HG03439 (cell line): Measurements from ENCODE around the gene FRY.
A peak's percentile ranks its signal among the peaks of the same experiment; 100 is the strongest.
"Not testable (repeated sequence)": the region's sequence is repeated elsewhere in the genome, so short reads cannot be mapped to it uniquely, and the experiment has no call there.

Experiments used
- ATAC-seq: cut with Tn5 transposase; IDR thresholded peaks from one replicate; pipeline ENCODE4 v1.9.1; 2021; ENCODE audit warnings: mild to moderate bottlenecking, moderate library complexity; ENCODE audit not compliant: unreplicated experiment

The FRY gene

GRCh38 chr13:32031025-32031814 lies at the start of gene FRY:
TSS of gene FRY (plus strand) at chr13:32031774. CDS start at chr13:32031796, 22 bp downstream.
- peak; percentile 89 for ATAC-seq

GRCh38 chr13:31982124-31982523 lies 49.5 kb upstream of the FRY start:
- no peak for ATAC-seq

DNA sequence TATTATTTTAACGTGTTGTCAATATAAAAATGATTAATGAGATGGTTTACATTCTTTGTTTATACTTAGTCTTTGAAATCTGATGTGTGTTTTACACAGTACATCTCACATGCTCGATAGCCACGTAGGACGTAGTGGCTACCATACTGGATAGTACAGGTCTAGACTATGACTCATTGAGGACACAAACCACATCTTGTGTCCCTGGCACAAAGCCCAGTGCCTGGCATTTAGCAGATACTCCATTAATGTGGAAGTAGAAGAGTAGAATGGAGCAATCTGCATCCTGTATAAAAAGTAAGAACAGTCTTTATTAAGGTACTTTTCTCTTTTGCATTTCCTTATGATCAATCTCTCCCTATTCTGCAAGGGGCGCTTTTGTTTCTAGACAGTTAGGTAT lies 49.0 kb upstream of the FRY start:
- ATAC-seq: no peak

DNA sequence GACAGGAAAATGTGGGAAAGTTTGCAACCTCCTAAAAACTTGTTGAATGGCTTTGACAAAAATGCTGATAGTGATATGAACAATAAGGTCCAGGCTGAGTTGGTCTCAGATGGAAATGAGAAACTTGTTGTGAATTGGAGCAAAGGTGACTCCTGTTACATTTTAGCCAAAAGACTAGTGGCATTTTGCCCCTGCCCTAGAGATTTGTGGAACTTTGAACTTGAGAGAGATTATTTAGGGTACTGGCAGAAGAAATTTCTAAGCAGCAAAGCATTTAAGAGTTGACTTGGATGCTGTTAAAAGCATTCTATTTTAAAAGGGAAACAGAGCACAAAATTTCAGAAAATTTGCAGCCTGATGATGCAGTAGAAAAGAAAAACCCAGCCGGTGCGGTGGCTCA lies 47.9 kb upstream of the FRY start:
- not testable (repeated sequence) for ATAC-seq

GRCh38 chr13:31984388-31984787 lies 47.2 kb upstream of the FRY start:
- not testable (repeated sequence) for ATAC-seq

GRCh38 chr13:31986676-31987470 lies 44.7 kb upstream of the FRY start:
- no peak for ATAC-seq

- no peak for ATAC-seq
Observed at GRCh38 chr13:31987535-31988170, 43.9 kb upstream of the FRY start.

- ATAC-seq: not testable (repeated sequence)
Observed at GRCh38 chr13:31994367-31994766, 37.2 kb upstream of the FRY start.

GRCh38 chr13:31996601-31997000 lies 35.0 kb upstream of the FRY start:
- no peak for ATAC-seq

DNA sequence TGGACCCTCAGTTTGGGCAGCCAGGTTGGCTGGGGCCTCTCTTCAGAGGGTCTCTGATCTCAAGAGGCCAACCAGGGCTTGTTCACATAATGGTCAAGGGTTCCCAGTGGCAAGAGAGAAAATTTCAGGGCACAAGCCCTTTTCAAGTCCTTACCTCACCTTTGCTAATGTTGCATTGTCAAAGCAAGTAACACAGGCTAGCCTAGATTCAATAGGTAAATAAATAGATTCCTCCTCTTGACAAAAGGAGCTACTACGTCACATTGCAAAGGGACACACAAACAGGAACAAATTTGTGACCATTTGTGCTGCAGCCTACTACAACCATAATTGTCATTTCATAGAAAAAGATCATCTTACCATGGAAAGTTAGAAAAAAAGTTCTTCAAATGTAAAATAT lies 33.9 kb upstream of the FRY start:
- ATAC-seq: no peak

DNA sequence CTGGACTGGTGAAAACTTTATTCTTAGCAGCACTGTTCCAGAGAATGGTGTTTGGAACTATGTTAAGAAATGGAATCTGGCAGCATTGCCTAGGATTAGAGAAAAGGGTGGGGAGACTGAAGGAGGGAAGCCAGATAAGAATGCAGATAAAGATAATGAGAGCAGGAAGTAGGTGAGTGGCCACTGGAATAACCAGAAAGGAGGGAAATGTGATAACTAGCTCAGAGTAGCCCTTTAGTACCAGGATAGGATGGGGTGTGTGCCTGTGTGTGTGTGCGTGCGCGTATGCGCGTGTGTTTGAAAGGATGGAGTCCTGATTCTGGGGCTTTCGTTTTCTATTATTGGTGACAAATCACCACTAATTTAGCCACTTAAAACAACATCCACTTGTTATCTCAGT lies 33.4 kb upstream of the FRY start:
- ATAC-seq: no peak

- not testable (repeated sequence) for ATAC-seq
Observed at GRCh38 chr13:32000754-32001153, 30.8 kb upstream of the FRY start.

DNA sequence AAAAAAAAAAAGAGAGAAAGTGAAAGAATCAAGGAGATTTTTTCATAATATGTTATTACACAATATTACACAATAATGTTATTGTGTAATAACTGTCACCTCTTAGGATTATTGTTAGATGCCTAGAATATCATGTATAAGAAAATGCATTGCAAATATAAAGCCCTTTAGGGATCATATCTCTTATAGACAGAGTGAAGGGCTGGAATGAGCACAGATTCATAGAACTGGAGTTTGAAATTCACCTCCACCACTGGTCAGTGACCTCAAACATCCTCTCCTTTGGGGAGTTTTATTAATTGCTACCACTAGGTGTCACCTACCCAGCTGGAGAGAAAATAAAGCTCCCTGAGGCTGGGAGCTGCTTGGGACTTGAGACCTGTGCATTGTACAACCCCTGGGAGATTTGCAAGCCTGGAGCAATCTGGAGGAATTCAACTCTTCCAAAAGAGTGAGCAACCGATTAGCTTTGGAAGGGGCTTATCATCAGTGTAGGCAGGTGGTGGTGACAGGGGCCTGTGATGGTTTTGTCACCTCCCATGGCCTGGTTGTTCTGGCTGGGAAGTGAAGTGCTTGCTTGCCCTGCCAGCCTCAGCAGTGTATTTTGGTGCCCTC lies 30.3 kb upstream of the FRY start:
- peak; percentile 79 for ATAC-seq

DNA sequence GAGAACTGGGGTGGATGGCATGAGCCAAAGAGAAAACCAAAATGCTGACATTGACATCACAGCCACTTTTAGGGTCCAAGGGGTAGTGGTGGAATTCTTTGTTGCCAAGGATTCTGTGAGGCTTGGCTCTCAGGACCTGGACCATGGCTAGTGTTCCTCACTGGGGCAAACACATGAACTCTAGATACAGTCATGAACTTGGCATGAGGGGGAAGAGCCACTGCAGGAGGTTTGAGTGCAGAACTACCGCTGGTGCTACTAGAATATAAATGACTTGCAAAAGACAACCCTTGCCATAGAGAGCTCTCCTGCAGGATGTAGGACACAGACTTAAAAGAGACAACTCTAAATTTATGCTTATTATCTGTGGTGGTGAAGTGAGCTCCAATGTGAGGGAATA lies 29.8 kb upstream of the FRY start:
- ATAC-seq: no peak

- no peak for ATAC-seq
Observed at GRCh38 chr13:32002873-32003272, 28.7 kb upstream of the FRY start.

DNA sequence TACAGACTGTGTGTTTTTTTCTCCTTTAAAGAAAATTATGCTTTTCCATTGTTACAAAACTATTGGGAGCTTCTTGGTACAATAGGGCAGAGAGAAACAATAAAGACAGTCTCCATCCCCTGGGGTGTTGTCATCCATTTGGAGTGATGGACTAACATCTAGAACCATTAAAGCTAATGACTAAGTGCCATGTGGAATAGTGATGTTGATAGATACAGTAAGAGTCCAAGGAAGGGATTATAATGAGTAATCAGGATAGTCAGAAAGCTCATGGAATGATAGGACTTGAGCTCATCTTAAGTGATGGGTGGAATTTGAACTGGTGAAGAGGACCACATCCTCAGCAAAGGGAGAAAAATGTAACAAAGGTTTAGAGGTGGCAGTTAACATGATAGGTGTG lies 24.1 kb upstream of the FRY start:
- no peak for ATAC-seq

DNA sequence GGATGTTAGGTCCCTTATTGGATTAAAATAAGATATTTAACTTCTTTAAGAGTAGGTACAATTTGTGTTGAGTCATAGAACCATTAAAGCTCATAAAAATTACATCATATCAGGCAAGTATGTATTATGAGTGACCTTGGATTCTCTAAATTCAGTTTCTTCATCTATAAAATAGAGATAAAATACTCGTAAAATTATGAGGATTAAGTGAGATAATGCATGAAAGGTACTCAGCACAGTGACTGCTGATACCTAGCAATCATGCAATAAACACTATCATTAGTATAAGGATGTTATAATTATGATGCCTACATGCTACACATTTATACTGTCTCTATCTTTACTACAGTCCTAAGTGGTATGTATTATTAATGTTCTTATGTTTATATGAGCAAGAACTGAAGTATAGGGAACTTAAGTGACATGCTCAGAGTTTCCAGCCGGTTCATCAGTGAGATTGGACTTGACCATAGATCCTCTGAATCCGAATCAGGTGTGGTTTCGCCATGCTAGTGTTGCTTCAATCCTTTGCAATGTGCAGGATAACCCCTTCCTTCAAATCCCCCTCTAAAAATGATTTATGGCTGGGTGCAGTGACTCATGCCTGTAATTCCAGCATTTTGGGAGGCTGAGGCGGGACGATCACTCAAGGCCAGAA lies 22.9 kb upstream of the FRY start:
- ATAC-seq: no peak

DNA sequence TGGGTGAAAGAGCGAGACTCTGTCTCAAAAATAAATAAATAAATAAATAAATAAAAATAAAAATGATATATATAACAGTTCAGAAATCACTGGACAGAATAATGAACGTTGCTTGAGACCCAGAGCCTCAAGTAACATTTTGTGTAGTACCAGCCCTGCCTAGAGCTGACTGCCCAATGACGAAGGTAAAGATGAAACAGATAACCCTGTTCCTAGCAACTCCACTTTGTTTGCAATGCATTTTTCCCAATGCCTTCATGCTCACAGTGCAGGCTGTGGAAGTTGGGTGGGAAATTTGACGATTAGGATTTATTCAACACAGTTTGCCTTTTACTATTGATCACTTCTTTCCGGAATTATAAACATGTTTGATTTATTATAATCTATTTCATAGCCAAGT lies 22.2 kb upstream of the FRY start:
- no peak for ATAC-seq

- ATAC-seq: no peak
Observed at GRCh38 chr13:32010136-32010535, 21.4 kb upstream of the FRY start.

DNA sequence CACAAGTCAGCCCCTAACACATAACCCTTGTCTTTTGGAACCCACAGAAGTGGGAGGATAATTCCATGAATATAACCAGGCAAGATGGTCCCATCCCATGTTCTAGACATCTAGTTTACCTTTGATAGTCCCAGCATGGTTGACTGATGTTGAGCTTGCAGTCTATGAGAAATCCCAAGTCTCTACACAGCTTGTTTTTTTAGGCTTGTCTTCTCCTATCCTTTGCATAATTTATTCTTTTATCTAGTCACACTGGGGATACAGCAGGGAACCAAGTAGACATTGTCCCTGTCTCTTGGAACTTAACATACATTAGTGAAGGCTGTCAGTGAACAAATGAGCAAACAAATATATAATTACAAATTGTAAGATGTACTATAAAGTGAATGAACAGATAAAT lies 19.6 kb upstream of the FRY start:
- ATAC-seq: no peak

- no peak for ATAC-seq
Observed at GRCh38 chr13:32013181-32013580, 18.4 kb upstream of the FRY start.
